Renal cortex interstitium (tissue), 11 donors: ENCODE data around the gene ASB10. TPM values are rescaled to one million over a fixed set of nuclear protein-coding genes. Genes with fewer than 3 reads are reported as not detected.

Experiments used
- DNase-seq, 11 donors: peaks; one replicate each; pipeline ENCODE4 v3.0.0-alpha.2; 2013; ENCODE audit warnings: low read depth in 9 of 11, low spot score in 4 of 11; ENCODE audit errors: extremely low read depth in 1 of 11
- polyA plus RNA-seq, 3 donors: library from polyadenylated mRNA; unstranded; fragments of 120-200 nt; gene quantifications; one replicate each; pipeline ENCODE4 v1.2.1, GENCODE V29; 2013; ENCODE audit not compliant: insufficient read length in 3 of 3

Gene ASB10
- polyA plus RNA-seq, 3 donors, result not detected

- no peak for DNase-seq
Measured at GRCh38 chr7:151193203-151193978, 6.3 kb upstream of the ASB10 start.

GRCh38 chr7:151192002-151192539 lies 5.0 kb upstream of the ASB10 start:
- no peak for DNase-seq

GRCh38 chr7:151191544-151191943 lies 4.5 kb upstream of the ASB10 start:
- no peak for DNase-seq

DNA sequence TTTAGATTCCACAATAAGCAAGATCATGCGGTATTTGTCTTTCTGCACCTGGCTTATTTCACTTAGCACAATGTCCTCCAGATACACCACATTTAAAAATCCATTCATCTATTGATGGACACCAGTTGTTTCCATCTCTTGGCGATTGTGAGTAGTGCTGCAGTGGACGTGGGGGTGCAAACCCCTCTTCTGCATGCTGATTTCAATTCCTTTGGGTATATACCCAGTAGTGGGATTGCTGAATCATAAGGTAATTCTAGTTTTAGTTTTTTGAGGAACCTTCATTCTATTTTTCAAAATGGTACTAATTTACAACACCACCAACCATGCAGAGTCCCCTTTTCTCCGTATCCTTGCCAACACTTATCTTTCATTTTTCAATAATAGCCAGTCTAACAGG lies 2.0 kb upstream of the ASB10 start:
- no peak for DNase-seq

DNA sequence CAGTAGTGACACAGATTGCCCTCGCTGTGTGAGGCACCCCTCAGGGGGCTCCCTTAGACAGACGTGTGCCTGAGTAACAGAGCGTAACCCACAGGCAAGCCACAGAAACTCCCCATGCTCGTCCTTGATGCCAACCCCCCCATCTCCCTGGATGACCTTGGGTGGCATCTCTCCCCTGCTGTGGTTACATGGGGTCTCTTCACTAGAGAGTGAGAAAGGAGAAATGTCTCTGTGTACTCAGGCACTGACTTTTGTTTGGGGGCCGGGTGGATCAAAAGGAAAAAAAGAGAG lies 1.1 kb upstream of the ASB10 start:
- no peak for DNase-seq

- DNase-seq, result no peak
Measured at GRCh38 chr7:151187409-151188251, 580 bp upstream of the ASB10 start.

DNA sequence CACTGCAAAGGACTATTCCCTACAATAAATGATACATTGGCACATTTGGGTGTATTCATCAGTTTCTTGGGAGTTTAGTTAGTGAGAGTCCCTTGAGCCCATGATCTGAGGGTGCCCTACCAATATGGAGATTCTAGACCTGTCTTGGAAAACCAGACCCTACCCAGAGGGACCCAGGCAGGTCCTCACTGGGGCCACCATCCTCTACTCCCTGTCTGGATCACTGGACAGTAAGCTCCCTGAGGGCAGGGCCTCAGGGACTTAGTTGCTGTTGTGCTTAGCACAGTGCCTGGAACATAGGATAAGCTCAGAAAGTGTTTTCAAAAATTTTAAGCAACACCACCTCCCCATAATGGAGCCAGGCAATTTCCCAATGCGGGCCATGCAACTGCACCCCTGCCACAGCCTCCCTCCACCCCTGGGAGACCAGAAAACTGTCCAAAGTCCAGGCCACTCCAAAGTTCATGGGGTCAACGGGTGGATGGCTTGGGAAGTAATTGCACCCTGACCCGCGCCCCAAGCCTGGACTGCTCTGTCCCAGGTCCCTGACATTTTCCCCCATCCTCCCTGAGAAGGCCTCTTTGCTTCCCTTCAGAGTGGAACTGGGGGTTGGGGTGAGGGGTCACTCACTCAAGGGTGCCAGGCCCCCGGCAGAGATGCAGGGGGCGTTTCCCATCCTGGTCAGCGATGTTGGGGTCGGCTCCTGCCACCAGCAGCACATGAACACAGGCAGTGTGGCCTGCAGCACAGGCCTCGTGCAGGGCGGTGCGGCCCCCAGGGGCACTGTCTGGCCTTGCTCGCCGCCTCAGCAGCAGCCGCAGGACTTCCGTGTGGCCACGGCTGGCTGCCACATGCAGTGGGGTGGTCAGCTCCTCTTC lies 1.0 kb downstream of the ASB10 start:
- DNase-seq, result no peak

GRCh38 chr7:151181011-151181431 lies 6.0 kb downstream of the ASB10 start:
- no peak for DNase-seq

DNA sequence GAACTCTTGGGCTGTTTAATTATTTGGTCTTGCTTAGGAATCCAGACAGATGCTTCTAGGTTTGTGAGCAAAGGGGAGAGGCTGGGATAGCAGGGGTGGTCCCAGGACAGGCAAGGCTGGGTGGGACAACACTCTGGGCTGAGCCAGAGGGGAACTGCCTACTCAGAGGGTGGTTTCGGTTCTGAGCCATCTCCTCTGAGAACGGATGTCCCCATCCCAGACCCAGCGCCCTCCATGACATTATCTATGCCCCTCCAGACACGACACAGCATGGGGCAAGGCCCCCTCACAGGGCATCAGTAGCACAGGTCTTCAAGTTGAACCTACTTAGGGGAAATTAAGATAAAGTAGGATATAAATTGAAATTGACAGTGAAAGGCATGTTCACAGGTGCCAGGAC lies 7.1 kb downstream of the ASB10 start:
- DNase-seq, result no peak

GRCh38 chr7:151179287-151179860 lies 7.7 kb downstream of the ASB10 start:
- no peak for DNase-seq

DNA sequence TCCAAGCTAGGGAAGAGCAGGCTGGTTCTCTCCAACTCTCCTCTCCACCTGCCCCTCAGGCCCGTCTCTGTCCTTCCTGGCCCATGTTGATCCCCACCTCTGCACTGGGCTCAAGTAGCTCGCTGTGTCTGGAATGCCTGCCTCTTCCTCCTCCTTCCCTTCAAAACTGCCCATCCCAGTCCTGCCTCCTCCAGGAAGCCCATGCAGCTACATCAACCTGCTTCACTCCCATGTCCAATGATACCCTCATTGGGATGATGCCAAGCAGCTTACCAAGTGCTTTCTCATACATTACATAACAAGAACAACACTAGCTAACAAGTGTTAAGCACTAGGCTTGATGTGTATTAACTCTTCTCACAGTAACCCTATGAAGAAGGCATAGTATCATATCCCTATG lies 8.2 kb downstream of the ASB10 start:
- DNase-seq, result no peak

DNA sequence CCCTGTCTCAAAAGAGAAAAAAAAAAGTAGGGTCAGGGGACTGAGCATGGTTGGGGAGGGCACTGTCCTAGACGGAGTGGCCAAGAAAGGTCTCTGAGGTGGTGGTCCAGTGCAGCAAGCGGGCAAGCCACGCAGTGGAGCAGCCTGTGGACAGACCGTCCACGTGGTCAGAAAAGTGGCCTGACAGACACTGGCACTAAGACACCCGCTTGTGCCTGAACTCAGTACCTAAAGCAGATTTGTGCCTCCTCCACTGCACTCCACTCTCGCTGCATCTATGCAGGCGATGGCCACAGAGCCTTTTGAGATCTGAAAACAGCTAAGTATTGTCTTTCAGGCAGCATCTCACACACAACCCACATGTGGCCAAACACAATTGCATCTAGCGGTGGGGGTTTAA lies 8.8 kb downstream of the ASB10 start:
- no peak for DNase-seq

- DNase-seq, result no peak
Measured at GRCh38 chr7:151177310-151177709, 9.7 kb downstream of the ASB10 start.

- no peak for DNase-seq
Measured at GRCh38 chr7:151176401-151176800, 10.6 kb downstream of the ASB10 start.

DNA sequence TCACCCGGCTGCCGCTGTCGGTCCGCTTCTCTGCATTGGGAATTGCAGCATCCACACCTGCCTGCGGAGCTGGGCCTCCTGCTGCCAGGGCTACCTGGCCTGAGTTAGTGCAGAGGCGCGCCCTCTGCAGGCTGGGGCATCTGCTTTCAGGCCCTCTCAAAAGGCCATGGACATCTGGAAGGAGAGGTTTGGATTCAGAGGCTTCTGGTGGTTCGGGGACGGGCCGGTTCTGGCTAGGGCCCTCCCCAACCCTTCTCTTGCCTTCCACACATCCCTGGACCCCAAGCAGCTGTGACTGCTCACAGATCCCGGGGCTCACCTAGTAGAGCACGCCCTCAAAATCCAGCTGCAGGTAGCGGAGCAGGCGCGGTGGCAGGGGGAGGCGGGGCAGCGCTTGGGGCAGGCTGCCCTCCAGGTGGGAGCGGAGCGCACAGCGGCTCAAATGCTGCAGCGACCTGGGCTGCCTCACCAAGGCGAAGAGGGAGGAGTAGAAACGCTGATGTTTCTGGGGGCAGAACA lies 11.2 kb downstream of the ASB10 start:
- DNase-seq, result no peak

DNA sequence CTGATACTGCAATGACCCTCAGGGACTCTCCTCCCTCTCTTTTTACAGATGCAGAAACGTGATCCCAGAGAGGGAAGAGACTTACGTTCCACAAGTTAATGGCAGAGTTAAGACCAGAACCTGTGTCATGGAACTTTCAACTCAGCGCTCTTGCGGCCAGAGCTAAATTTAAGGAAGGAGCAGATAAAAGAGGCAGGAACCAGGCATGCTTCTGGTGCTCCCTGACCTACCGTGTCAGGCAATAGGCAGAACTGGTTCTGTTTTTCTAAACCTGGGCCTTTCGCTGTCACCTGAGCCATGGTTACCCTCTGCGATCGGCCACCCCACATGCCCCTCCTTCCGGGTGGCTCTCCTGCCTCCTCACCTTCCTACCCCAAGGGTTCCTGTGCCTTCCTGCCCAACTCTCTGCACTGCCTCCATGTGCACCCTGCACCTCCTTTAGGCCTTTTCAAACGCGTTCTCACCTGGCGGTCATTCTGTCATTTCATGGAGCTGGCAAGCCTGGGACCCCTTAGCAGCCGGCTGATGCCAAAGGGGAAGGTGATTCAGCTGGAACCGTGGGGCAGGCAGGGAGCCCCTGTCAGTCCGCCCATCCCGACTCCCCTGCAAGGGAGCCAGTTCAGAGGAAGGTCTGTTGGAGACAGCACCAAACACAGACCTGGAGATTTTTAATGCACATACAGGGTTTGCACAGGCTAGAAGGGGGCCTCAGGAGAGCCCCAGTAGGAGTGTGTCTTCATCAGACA lies 11.8 kb downstream of the ASB10 start:
- no peak for DNase-seq

- DNase-seq, result peak in 3 of 11 donors; percentile 28 to 32 (median 30)
Measured at GRCh38 chr7:151174246-151175046, 12.6 kb downstream of the ASB10 start.
